ENCODE results near the gene TRAF2. TPM values are rescaled to one million over a fixed set of nuclear protein-coding genes. Genes with fewer than 3 reads are reported as not detected.
"Not testable (repeated sequence)": the region's sequence is repeated elsewhere in the genome, so short reads cannot be mapped to it uniquely, and the experiment has no call there.

The TRAF2 gene, protein sequence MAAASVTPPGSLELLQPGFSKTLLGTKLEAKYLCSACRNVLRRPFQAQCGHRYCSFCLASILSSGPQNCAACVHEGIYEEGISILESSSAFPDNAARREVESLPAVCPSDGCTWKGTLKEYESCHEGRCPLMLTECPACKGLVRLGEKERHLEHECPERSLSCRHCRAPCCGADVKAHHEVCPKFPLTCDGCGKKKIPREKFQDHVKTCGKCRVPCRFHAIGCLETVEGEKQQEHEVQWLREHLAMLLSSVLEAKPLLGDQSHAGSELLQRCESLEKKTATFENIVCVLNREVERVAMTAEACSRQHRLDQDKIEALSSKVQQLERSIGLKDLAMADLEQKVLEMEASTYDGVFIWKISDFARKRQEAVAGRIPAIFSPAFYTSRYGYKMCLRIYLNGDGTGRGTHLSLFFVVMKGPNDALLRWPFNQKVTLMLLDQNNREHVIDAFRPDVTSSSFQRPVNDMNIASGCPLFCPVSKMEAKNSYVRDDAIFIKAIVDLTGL
- total RNA-seq (ENCODE audit: low replicate concordance), result 5.6 and 7.9 TPM in 2 replicates

DNA sequence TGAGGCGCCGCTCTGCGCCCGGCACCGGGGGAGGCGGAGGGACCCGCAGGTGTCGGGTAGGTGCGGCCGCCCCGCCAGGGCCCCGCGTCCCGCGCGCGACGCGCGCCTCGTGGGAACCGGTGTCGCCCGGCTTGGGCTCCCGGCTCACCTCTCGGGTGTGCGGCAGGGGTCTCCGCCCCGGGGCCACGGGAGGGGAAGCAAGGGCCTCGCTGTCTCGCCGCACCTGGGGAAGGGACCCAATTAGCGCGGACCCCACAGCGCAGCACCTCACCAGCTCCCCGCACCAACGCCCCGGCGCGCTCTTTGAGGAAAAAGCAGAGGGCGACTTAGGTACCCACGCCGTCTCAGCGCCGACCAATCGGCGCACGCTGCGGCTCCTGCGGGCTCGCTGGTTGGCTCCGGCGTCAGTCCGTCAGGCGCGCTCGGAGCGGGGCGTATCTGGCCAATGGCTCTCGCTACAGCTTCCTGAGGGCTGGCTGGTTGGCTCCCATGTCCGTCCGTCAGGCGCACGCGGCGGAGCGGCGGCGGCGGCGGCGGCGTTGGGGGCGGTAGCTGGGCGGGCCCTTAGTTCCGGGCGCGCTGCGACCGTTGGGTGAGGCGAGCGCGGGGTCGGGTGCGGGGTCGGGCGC is at the start of gene TRAF2:
TSS of gene TRAF2 (plus strand) at position 567 of the 629 bp plus-strand sequence. CDS start 12,225 bp downstream, outside the sequence.
- peak within 1 kb of the TSS; percentile 78 for H3K4me3 ChIP-seq (ENCODE audit: low read depth, low read length)
- DNase-seq (ENCODE audit: low read depth), result peak; percentile 99
- TF ChIP-seq, protein P1, sequence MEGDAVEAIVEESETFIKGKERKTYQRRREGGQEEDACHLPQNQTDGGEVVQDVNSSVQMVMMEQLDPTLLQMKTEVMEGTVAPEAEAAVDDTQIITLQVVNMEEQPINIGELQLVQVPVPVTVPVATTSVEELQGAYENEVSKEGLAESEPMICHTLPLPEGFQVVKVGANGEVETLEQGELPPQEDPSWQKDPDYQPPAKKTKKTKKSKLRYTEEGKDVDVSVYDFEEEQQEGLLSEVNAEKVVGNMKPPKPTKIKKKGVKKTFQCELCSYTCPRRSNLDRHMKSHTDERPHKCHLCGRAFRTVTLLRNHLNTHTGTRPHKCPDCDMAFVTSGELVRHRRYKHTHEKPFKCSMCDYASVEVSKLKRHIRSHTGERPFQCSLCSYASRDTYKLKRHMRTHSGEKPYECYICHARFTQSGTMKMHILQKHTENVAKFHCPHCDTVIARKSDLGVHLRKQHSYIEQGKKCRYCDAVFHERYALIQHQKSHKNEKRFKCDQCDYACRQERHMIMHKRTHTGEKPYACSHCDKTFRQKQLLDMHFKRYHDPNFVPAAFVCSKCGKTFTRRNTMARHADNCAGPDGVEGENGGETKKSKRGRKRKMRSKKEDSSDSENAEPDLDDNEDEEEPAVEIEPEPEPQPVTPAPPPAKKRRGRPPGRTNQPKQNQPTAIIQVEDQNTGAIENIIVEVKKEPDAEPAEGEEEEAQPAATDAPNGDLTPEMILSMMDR (IDR thresholded peaks at IDR 0.05; ENCODE audit: insufficient read depth, low read length), result no peak

DNA sequence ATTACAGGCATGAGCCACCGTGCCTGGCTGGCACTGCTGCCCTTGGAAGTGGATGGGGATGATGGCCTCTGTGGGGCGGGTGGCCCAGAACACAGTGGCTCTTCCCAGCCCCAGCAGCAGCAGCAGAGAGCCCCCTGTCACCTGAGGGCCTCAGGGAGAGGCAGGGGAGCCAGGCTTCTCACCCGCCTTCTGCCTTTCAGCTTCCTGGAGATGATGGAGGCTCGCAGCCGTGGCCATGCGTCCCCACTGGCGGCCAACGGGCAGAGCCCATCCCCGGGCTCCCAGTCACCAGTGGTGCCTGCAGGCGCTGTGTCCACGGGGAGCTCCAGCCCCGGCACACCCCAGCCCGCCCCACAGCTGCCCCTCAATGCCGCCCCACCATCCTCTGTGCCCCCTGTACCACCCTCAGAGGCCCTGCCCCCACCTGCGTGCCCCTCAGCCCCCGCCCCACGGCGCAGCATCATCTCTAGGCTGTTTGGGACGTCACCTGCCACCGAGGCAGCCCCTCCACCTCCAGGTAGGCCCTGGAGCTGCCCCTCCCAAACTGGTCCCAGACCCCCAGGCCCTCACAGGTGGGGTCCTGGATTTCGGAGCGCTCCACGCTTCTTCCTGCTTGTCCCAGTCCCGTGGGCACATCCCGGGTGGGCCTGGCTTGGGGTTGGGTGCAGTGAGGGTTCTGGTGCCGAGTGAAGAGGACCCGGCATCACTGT is 49.0 kb upstream of the TRAF2 start:
- no peak for DNase-seq (ENCODE audit: low read depth)
- TF ChIP-seq, protein P1 (IDR thresholded peaks at IDR 0.05; ENCODE audit: insufficient read depth, low read length), result no peak
- no peak overlapping the region for H3K4me3 ChIP-seq (ENCODE audit: low read depth, low read length)

DNA sequence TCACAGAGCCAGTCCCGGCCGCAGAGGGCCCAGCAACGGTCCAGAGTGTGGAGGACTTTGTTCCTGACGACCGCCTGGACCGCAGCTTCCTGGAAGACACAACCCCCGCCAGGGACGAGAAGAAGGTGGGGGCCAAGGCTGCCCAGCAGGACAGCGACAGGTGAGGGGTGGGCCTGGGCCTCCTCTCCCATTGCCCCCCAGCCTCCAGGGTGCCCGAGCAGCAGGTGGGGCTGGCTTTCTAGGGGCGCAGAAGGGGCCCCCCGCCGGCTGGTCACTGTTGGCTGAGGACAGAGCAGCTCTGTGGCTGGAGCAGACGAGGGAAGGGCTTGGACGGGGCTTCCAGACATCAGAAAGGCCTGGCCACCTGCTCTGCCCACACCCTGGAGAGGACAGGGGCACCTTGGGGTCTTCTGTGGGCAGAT is 48.4 kb upstream of the TRAF2 start:
- not testable (repeated sequence) for H3K4me3 ChIP-seq (ENCODE audit: low read depth, low read length); DNase-seq (ENCODE audit: low read depth)

DNA sequence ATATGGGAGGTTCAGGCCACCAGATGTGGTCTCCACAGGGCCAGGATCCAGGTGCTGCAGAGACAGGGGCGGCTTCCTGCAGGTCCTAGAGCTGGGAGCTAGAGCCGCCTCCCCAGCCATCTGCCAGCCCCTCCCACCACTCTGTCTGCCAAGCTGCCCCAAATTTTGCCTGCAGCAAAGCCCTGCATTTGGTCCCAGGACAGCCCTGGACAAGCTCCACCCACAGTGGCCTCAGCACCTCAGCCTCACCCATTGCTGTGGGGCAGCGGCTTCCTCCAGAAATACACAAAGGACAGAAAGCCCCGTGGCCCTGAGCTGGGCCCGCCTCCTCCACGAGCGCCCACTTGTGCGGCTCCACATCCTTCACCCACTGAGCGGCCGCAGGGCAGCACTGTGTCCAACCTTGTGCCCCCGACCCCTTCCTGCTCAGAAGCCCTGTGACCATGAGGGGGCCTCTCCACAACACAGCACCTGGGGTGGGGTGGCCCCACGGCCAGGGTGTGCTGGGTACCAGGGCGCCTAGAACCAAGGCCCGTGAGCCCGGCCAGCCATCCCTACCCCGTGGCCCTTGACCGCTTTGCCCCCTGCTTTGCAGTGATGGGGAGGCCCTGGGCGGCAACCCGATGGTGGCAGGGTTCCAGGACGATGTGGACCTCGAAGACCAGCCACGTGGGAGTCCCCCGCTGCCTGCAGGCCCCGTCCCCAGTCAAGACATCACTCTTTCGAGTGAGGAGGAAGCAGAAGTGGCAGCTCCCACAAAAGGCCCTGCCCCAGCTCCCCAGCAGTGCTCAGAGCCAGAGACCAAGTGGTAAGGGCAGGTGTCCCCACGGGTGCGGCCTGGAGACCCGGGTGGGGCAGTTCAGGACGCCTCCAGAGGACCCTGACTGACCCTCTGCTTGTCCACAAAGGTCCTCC is 47.7 kb upstream of the TRAF2 start:
- no peak for DNase-seq (ENCODE audit: low read depth)
- TF ChIP-seq, protein P1 (IDR thresholded peaks at IDR 0.05; ENCODE audit: insufficient read depth, low read length), result no peak
- H3K4me3 ChIP-seq (ENCODE audit: low read depth, low read length), result no peak overlapping the region

DNA sequence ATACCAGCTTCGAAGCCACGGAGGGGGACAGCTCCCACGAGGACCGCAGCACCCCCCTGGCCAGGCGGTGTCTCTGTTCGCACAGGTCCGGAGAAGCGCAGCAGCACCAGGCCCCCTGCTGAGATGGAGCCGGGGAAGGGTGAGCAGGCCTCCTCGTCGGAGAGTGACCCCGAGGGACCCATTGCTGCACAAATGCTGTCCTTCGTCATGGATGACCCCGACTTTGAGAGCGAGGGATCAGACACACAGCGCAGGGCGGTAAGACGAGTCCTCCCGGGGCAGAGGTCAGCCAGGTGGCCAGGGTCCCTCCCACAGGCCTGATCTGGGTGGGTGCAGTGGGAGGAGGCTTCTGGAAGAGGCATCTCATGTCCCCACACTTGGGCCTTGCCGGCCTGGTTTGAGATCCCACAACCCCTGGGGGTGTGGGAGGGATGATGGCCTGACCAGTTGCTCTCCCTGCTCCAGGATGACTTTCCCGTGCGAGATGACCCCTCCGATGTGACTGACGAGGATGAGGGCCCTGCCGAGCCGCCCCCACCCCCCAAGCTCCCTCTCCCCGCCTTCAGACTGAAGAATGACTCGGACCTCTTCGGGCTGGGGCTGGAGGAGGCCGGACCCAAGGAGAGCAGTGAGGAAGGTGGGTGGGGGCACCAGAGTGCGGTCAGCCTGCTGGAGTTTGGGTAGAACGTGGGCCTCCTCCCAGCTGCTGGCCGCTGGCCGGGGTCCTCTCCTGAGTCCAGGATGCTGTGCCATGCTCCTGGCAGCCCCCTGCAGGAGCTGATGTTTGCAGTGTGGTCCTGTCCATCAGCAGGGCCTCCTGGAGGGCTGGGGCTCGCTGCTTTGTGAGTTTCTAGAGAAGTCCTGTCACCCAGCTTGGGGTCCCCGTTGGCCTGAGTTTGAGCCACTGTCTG is 46.8 kb upstream of the TRAF2 start:
- DNase-seq (ENCODE audit: low read depth), result no peak
- TF ChIP-seq, protein P1 (IDR thresholded peaks at IDR 0.05; ENCODE audit: insufficient read depth, low read length), result no peak
- no peak overlapping the region for H3K4me3 ChIP-seq (ENCODE audit: low read depth, low read length)
